ENCODE data around the gene OR13J1. TPM values are rescaled to one million over a fixed set of nuclear protein-coding genes. Genes with fewer than 3 reads are reported as not detected.

OR13J1 gene, protein sequence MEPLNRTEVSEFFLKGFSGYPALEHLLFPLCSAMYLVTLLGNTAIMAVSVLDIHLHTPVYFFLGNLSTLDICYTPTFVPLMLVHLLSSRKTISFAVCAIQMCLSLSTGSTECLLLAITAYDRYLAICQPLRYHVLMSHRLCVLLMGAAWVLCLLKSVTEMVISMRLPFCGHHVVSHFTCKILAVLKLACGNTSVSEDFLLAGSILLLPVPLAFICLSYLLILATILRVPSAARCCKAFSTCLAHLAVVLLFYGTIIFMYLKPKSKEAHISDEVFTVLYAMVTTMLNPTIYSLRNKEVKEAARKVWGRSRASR
- total RNA-seq: not detected in 2 replicates

DNA sequence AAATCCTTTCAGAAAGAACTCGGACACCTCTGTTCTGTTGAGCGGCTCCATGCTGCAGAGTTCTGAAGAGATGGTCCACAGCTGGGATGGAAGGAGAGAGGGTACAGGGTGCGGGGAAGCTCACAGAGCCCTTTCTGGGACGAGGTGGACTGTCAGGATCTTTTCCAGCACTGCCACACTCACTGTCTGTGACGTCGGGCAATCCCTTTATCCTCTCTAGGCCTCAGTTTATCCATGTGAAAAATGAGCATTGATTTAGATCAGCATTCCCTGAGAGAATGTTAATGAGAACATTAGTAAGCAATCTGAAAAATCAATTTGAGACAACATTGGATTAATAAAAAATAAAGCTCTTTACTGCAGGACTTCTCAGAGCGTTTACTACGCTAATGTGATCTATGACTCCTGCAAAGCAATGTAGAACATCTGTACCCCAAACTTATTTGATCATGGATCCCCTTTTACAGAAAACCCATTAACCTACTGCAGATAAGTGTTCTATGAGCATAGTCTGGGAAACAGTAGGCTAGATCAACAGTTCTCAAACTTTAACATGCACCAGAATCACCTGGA, at the start of gene OR13J1:
Gene OR13J1, minus strand, starts transcription at position 51 of the 573 bp plus-strand sequence. Its CDS starts 0 bp downstream, at position 51.
- Mint-ChIP-seq H3K27me3 (peaks cover under 1% of the 10 kb centered on the region), H3K36me3 (ENCODE audit: low read depth) (no peaks in the 10 kb centered on the region), H3K4me3 (no peak within 1 kb of the TSS), H3K27ac (no peak within 1 kb of the TSS), H3K4me1 (no peaks in the 10 kb centered on the region), H3K9me3 (peaks cover under 1% of the 10 kb centered on the region)
- TF ChIP-seq, protein P1, sequence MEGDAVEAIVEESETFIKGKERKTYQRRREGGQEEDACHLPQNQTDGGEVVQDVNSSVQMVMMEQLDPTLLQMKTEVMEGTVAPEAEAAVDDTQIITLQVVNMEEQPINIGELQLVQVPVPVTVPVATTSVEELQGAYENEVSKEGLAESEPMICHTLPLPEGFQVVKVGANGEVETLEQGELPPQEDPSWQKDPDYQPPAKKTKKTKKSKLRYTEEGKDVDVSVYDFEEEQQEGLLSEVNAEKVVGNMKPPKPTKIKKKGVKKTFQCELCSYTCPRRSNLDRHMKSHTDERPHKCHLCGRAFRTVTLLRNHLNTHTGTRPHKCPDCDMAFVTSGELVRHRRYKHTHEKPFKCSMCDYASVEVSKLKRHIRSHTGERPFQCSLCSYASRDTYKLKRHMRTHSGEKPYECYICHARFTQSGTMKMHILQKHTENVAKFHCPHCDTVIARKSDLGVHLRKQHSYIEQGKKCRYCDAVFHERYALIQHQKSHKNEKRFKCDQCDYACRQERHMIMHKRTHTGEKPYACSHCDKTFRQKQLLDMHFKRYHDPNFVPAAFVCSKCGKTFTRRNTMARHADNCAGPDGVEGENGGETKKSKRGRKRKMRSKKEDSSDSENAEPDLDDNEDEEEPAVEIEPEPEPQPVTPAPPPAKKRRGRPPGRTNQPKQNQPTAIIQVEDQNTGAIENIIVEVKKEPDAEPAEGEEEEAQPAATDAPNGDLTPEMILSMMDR (IDR thresholded peaks at IDR 0.05): no peak
- no peak for ATAC-seq (ENCODE audit: low read depth)
- ChIA-PET CTCF (no interaction called here), POLR2A (no interaction called here)
- intact Hi-C loops (cut with micrococcal nuclease): no loop called here
- DNase-seq: no peak

DNA sequence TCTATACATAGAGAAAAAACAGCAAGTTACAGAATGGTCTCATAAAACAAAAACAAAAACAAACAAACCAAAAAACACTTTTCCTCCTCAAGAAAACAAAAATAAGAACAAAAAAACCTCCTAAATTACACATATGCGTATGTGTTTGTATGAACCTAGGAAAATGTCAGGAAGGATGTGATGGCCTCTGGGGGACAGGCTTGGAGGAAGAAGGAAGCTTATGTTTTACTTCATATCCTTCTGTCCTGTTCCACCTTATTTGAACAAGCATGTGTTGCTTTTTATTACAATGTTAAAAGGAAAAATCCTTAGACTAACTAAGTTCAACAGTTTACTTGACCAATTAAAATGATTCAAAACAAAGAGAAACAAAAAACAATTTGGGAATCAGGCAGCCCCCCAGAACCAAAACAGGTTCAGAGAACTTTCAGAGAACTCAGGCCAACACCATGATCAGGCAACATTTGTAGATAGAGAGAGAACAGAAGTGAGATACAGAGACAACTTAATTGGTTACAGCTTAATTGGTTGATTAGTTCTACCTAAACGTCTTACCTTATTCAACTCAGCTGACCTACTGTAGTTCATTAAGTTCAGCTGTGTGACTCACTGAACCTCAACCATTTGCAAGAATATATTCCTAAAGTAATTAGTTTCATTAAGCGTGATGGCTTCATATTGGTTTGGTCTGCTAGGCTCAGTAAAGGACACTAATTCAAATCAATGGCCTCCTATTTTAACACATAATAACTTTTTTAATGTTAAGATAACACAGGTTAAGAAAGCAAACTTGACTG, 49.2 kb upstream of the OR13J1 start:
- H3K9me3 Mint-ChIP-seq: no peaks in the 10 kb centered on the region

DNA sequence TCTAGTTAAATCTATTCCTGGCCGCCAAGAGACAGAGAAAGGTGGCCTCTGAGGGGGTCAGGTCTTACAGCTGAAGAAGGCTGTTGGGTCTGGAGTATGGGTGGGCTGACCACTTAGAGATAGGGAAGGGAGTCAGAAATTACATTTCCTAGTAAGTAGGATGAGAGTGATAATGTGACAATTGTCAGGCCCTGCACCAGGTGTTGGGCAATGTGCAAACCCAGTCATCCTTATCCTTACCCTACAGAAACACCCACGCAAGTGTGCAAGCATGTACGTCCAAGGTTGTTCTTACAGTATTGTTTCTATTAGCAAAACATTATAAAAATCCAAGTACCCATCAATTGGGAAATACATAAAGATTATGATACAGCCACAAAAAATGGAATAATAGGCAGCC, 48.6 kb upstream of the OR13J1 start:
- no peak overlapping the region for H3K27ac Mint-ChIP-seq
- H3K27me3 Mint-ChIP-seq: peaks cover 8% of the 10 kb centered on the region
- H3K4me3 Mint-ChIP-seq: no peak overlapping the region
- no peaks in the 10 kb centered on the region for H3K9me3 Mint-ChIP-seq
- ChIA-PET POLR2A (no interaction called here), CTCF (no interaction called here)
- H3K4me1 Mint-ChIP-seq: peaks cover 2% of the 10 kb centered on the region
- intact Hi-C loops (cut with micrococcal nuclease): no loop called here
- no peak for DNase-seq
- H3K36me3 Mint-ChIP-seq (ENCODE audit: low read depth): no peaks in the 10 kb centered on the region
- TF ChIP-seq, protein P1 (IDR thresholded peaks at IDR 0.05): no peak
- ATAC-seq (ENCODE audit: low read depth): no peak

More for the DNA sequence above, 49.2 kb upstream of the OR13J1 start:
- intact Hi-C loops (cut with micrococcal nuclease): no loop called here
- H3K4me3 Mint-ChIP-seq: no peak overlapping the region
- H3K27me3 Mint-ChIP-seq: peaks cover 8% of the 10 kb centered on the region
- TF ChIP-seq, protein P1 (IDR thresholded peaks at IDR 0.05): no peak
- ATAC-seq (ENCODE audit: low read depth) (no peak), DNase-seq (no peak)
- POLR2A ChIA-PET: no interaction called here
- H3K36me3 Mint-ChIP-seq (ENCODE audit: low read depth): no peaks in the 10 kb centered on the region
- H3K4me1 Mint-ChIP-seq: peaks cover 2% of the 10 kb centered on the region
- CTCF ChIA-PET: interaction anchor here (0.6 to 0.7 kb wide), 2 partner anchors 13 to 14 kb away, joined by 3 to 4 read pairs; partner anchors contain the start of gene HRCT1
- H3K27ac Mint-ChIP-seq: no peak overlapping the region

DNA sequence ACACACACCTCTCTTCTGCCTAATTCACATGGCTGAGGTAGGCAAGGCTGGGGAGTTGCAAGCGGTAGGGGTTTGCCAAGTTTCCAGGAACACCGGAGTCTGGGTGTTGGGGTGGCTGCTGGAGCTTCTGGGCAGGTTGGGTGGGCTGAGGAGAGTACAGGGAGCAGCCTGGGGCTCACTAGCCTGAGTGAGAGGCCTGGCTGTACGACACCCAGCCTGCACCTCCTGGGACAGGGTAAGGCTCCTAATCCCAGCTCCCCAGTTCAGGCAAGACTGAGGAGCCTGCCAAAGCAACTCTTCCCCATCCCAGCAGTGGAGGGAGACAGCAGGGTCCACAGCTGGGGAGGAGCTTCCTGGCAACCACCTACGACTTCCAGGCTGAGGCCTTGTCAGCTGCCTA, 47.1 kb upstream of the OR13J1 start:
- ChIA-PET POLR2A (no interaction called here), CTCF (no interaction called here)
- DNase-seq: no peak
- intact Hi-C loops (cut with micrococcal nuclease): no loop called here
- no peaks in the 10 kb centered on the region for H3K9me3 Mint-ChIP-seq
- H3K36me3 Mint-ChIP-seq (ENCODE audit: low read depth): no peaks in the 10 kb centered on the region
- H3K27me3 Mint-ChIP-seq: no peaks in the 10 kb centered on the region
- TF ChIP-seq, protein P1 (IDR thresholded peaks at IDR 0.05): no peak
- no peak overlapping the region for H3K4me3 Mint-ChIP-seq
- no peak overlapping the region for H3K27ac Mint-ChIP-seq
- no peak for ATAC-seq (ENCODE audit: low read depth)
- peaks cover 2% of the 10 kb centered on the region for H3K4me1 Mint-ChIP-seq
